Hepatocyte (in vitro differentiated cells): ENCODE measurements around the gene C8B. TPM values are rescaled to one million over a fixed set of nuclear protein-coding genes. Genes with fewer than 3 reads are reported as not detected.

ENCODE experiments used
- DNase-seq: peaks from one replicate; pipeline ENCODE4 v3.0.0-alpha.2; 2016; ENCODE audit warnings: low spot score
- H2AFZ ChIP-seq: fragments of 200-600 bp; sonication (generic); 2 replicates; pipeline ENCODE4 v1.6.0; 2016; ENCODE audit warnings: antibody characterized with exemption, mild to moderate bottlenecking
- H3K27ac ChIP-seq: fragments of 200-600 bp; sonication (generic); 2 replicates; pipeline ENCODE4 v1.5.1; 2016; ENCODE audit warnings: mild to moderate bottlenecking
- H3K27me3 ChIP-seq: fragments of 200-600 bp; sonication (generic); 2 replicates; pipeline ENCODE4 v1.6.1; 2016
- H3K36me3 ChIP-seq: fragments of 200-600 bp; sonication (generic); replicated peaks from 2 replicates; pipeline ENCODE4 v1.5.1; 2016; ENCODE audit warnings: low read depth; ENCODE audit not compliant: insufficient read depth
- H3K4me1 ChIP-seq: fragments of 200-600 bp; sonication (generic); 2 replicates; pipeline ENCODE4 v1.5.1; 2016; ENCODE audit warnings: mild to moderate bottlenecking, moderate library complexity; ENCODE audit not compliant: insufficient read depth
- H3K4me2 ChIP-seq: fragments of 200-600 bp; sonication (generic); 2 replicates; pipeline ENCODE4 v1.6.0; 2016
- H3K4me3 ChIP-seq: fragments of 200-600 bp; sonication (generic); 2 replicates; pipeline ENCODE4 v1.5.1; 2016; ENCODE audit warnings: mild to moderate bottlenecking
- H3K79me2 ChIP-seq: fragments of 200-600 bp; sonication (generic); 2 replicates; pipeline ENCODE4 v1.6.0; 2017; ENCODE audit warnings: mild to moderate bottlenecking
- H3K9me2 ChIP-seq: fragments of 200-600 bp; sonication (generic); replicated peaks from 2 replicates; pipeline ENCODE4 v1.6.0; 2017; ENCODE audit warnings: mild to moderate bottlenecking; ENCODE audit not compliant: insufficient read depth
- H3K9me3 ChIP-seq: fragments of 200-600 bp; sonication (generic); 2 replicates; pipeline ENCODE4 v1.5.1; 2016; ENCODE audit warnings: low read depth, mild to moderate bottlenecking
- H4K20me1 ChIP-seq: fragments of 200-600 bp; sonication (generic); 2 replicates; pipeline ENCODE4 v1.6.0; 2016; ENCODE audit warnings: mild to moderate bottlenecking; ENCODE audit not compliant: insufficient read depth, poor library complexity, severe bottlenecking
- CTCF ChIP-seq: fragments of 200-600 bp; sonication (generic); IDR thresholded peaks from 2 replicates; pipeline ENCODE4 v1.5.1; 2016; ENCODE audit warnings: antibody characterized with exemption, mild to moderate bottlenecking; ENCODE audit not compliant: poor library complexity
- EZH2 ChIP-seq: fragments of 200-600 bp; sonication (generic); IDR thresholded peaks from 2 replicates; pipeline ENCODE4 v1.6.1; 2016; ENCODE audit warnings: antibody characterized with exemption, mild to moderate bottlenecking, borderline replicate concordance
- EZH2phosphoT487 ChIP-seq: fragments of 200-600 bp; sonication (generic); IDR thresholded peaks from one replicate; pipeline ENCODE4 v1.6.1; 2018; ENCODE audit warnings: antibody characterized with exemption, mild to moderate bottlenecking, low read depth, moderate library complexity; ENCODE audit not compliant: unreplicated experiment, severe bottlenecking
- WGBS: methylation state at CpG from one replicate; pipeline ENCODE4 v1.1.6; 2016; ENCODE audit warnings: low lambda C conversion rate; ENCODE audit errors: missing lambda C conversion rate; 5-methylcytosine and 5-hydroxymethylcytosine counted together
- polyA plus RNA-seq: library from polyadenylated mRNA; unstranded; fragments of >200 nt; fragmentation: Nextera tagmentation; extraction: Ambion mirVana; gene quantifications from 2 replicates; pipeline ENCODE4 v1.2.1, GENCODE V29; 2016
- total RNA-seq: library from RNA; depleted of rRNA; stranded (reverse); fragments of >200 nt; gene quantifications from 2 replicates; pipeline ENCODE4 v1.2.3, GENCODE V29; 2014

The C8B gene
- total and polyA plus RNA-seq, 2 experiments from 2014 or later, result 22.1 to 29.0 TPM

GRCh38 chr1:56977910-56978309 lies 12.1 kb upstream of the C8B start:
- no peak overlapping the region for H2AFZ ChIP-seq
- H3K36me3 ChIP-seq, result no peaks in the 10 kb centered on the region
- no peaks in the 10 kb centered on the region for H3K4me1 ChIP-seq
- TF ChIP-seq CTCF (no peak), EZH2phosphoT487 (no peak), EZH2 (no peak)
- WGBS, result 84% methylated on average over 4 of the region's 4 CpGs
- H3K27ac ChIP-seq, result no peak overlapping the region
- H3K27me3 ChIP-seq, result no peaks in the 10 kb centered on the region
- no peak overlapping the region for H3K4me3 ChIP-seq
- H3K4me2 ChIP-seq, result no peak overlapping the region
- H3K9me3 ChIP-seq, result no peaks in the 10 kb centered on the region
- H3K79me2 ChIP-seq, result no peaks in the 10 kb centered on the region
- no peak for DNase-seq
- H4K20me1 ChIP-seq, result no peaks in the 10 kb centered on the region
- no peaks in the 10 kb centered on the region for H3K9me2 ChIP-seq

DNA sequence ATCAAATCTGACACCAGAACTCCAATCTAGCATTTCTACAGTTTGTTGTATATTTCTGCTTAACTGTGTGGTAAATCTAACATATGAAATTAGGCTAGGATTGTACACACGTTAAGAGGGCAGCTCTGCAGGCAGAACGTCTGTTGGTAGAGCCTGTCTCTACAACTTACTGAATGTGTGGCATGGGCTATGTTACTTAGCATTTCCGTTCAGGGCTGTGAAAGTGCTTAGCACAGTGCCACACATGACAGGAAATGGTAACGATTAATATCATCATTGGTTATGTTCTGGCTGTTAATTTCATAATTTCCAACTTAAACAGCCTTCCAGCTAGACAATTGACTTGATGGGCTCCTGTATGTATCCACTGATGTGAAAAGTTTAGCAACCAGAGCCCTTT lies 9.6 kb upstream of the C8B start:
- DNase-seq, result no peak
- 87% methylated on average over 4 of the region's 4 CpGs for WGBS
- TF ChIP-seq EZH2phosphoT487, result no peak
- no peak for TF ChIP-seq EZH2
- TF ChIP-seq CTCF, result no peak
- Histone ChIP-seq H2AFZ (no peak overlapping the region), H3K4me3 (no peak overlapping the region), H3K27me3 (no peaks in the 10 kb centered on the region), H3K9me2 (no peaks in the 10 kb centered on the region), H3K4me1 (no peaks in the 10 kb centered on the region), H3K9me3 (no peaks in the 10 kb centered on the region), H3K4me2 (no peak overlapping the region), H3K27ac (no peak overlapping the region), H3K36me3 (no peaks in the 10 kb centered on the region), H4K20me1 (no peaks in the 10 kb centered on the region), H3K79me2 (no peaks in the 10 kb centered on the region)

DNA sequence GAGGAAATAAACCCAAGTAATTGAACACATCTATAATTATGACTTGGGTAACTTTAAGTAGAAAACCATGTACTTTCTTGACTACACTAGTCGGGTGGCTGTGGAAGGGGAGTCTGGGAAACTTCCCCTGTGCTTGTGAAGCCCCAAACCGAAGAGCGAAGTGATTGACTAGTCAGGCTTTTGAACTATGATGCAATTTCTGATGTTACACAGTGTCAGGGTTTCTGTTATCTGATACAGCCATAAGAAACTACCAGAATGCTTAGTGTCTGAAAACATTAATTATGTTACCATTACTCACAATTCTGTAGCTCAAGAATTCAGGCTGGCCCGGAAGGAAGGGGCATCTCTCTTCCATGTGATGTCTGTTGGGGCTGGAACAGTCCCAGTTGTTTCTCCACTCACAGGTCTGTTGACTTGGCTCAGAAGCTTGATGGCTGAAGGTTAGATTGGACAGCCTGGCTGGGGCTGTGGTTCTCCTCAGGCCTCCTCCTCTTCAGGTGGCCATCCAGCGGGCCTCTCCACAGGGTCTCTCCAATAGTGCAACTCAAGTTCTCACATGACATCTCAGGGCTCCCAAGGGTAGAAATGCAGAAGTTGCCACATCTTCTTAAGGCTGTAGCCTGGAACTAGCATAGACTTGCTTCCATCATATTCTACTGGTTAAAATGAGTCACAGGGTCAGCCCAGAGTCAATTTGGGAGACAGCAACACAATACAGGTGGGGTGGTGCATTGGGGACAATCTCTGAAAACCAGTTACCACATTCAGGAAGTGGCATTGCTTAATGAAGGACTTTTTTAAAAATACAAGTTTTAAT lies 8.3 kb upstream of the C8B start:
- 76% methylated on average over 5 of the region's 5 CpGs for WGBS
- no peaks in the 10 kb centered on the region for H3K4me1 ChIP-seq
- no peak overlapping the region for H3K4me3 ChIP-seq
- no peaks in the 10 kb centered on the region for H3K27me3 ChIP-seq
- no peaks in the 10 kb centered on the region for H3K79me2 ChIP-seq
- H3K9me3 ChIP-seq, result no peaks in the 10 kb centered on the region
- no peaks in the 10 kb centered on the region for H3K9me2 ChIP-seq
- TF ChIP-seq EZH2phosphoT487, result no peak
- TF ChIP-seq CTCF, result no peak
- TF ChIP-seq EZH2, result no peak
- no peaks in the 10 kb centered on the region for H4K20me1 ChIP-seq
- no peak overlapping the region for H3K4me2 ChIP-seq
- no peak overlapping the region for H3K27ac ChIP-seq
- DNase-seq, result no peak
- H3K36me3 ChIP-seq, result no peaks in the 10 kb centered on the region
- H2AFZ ChIP-seq, result no peak overlapping the region
